Heart left ventricle (tissue), 13 donors: ENCODE data around the gene ARHGAP18.

ENCODE experiments used
- POLR2A ChIP-seq, 2 donors: fragments of 450-650 bp; IDR thresholded peaks; one replicate each; pipeline ENCODE4 v1.6.1; 2017; ENCODE audit warnings: antibody characterized with exemption in 2 of 2, mild to moderate bottlenecking in 2 of 2, moderate library complexity in 2 of 2
- TF ChIP-seq, protein P1 (sequence below), 12 donors: fragments of 200-600 bp; sonication (generic) in 4 of 12; IDR thresholded peaks; one replicate each; pipeline versions ENCODE4 v1.5.0 to v1.8.0; 2018 to 2022; ENCODE audit warnings: antibody characterized with exemption in 12 of 12, mild to moderate bottlenecking in 5 of 12
- donor health status: ischemic (EF 13 %, LVEDD 7.1; RV severe dilation, severe dysfunction).
- donor health status: DM: no; HTN: yes; CAD: no.
- donor health status: DM: no; HTN: no; CAD: no.
- donor health status: ischemic (EF 25% LVEDD 6.9; RV normal size, moderate dysfunction).
- donor health status: ischemic (EF 25% LVEDD 5.7; RV mildly dilated, moderate dysfunction).
- donor health status: ischemic (EF 35%, LVEDD 5.7; RV mildly dilated, moderate dysfunction).
- donor health status: nonischemic (EF 11% LVEDD 7.7; RV severe dilation, severe dysfunction).
- donor health status: DM: yes; HTN: yes; CAD: no.
- donor health status: PGD.
- donor health status: ischemic (EF 29% LVEDD 5.4; RV normal size, mild dysfunction).
- donor health status: nonischemic (EF 23%, LVEDD 6.1; RV moderate dilation, normal function).

DNA sequence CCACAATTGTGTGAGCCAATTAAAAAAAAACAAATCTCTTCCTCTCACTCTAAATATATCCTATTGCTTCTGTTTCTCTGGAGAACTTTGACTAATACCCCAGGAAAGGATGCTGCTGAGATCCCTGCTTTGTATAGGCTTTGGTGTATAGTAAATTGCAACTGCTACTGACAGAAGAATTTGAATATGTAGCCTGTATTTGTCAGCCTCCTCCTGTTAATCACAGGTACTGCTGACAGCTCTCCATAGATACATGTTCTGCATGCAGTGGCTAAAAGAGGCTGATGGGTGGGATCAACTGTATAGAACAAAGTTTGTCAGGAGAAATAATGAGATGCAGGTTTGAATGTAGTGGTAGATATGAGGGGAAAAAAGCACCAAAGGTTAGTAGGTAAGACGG lies 95.0 kb downstream of the ARHGAP18 start:
- TF ChIP-seq POLR2A (IDR thresholded peaks at IDR 0.05) = no peak
- TF ChIP-seq, protein P1, sequence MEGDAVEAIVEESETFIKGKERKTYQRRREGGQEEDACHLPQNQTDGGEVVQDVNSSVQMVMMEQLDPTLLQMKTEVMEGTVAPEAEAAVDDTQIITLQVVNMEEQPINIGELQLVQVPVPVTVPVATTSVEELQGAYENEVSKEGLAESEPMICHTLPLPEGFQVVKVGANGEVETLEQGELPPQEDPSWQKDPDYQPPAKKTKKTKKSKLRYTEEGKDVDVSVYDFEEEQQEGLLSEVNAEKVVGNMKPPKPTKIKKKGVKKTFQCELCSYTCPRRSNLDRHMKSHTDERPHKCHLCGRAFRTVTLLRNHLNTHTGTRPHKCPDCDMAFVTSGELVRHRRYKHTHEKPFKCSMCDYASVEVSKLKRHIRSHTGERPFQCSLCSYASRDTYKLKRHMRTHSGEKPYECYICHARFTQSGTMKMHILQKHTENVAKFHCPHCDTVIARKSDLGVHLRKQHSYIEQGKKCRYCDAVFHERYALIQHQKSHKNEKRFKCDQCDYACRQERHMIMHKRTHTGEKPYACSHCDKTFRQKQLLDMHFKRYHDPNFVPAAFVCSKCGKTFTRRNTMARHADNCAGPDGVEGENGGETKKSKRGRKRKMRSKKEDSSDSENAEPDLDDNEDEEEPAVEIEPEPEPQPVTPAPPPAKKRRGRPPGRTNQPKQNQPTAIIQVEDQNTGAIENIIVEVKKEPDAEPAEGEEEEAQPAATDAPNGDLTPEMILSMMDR (IDR thresholded peaks at IDR 0.05) = no peak
